ENCODE data around the gene CBR1. TPM values are rescaled to one million over a fixed set of nuclear protein-coding genes. Genes with fewer than 3 reads are reported as not detected.

CBR1 gene
- total and polyA plus RNA-seq, 9 of the 15 experiments (the other 6 are each of a cell fraction or from before 2014, with no cell fraction given), result 2.5 to 33.8 (median 15.1) TPM

DNA sequence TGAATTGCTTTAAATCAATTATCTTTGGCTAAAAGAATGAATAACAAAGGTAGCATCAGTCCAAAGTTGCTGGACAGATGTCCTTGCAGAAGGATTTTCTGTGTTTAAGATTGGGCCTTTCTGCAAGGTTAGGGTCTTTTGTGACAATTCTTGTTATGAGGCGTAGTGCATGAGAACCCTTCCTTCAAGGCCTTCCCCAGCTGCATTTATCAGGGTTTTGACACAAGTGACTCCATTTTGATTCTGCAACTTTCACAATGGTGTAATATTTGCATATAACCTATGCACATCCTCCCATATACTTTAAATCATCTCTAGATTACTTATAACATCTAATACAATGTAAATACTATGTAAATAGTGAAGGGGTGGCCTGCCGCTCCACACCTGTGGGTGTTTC, 8.4 kb upstream of the CBR1 start (continued):
- TF ChIP-seq KAT2B (IDR thresholded peaks at IDR 0.05; ENCODE audit: low read depth, low read length) (no peak), BCOR (IDR thresholded peaks at IDR 0.05) (no peak), SMARCA4 (IDR thresholded peaks at IDR 0.05) (no peak), NUFIP1 (IDR thresholded peaks at IDR 0.05; ENCODE audit: partially characterized antibody) (no peak), SRSF1 (IDR thresholded peaks at IDR 0.05; ENCODE audit: low read depth, low read length) (no peak), ZBTB12 (CRISPR knock-in tag; IDR thresholded peaks at IDR 0.05) (0 out of 2 replicates have a peak, but pooled peaks have one; percentile 24), USF2 (CRISPR knock-in tag; IDR thresholded peaks at IDR 0.05) (no peak), ZNF507 (tag; conservative IDR thresholded peaks at IDR 0.05) (no peak), PHTF2 (CRISPR knock-in tag; IDR thresholded peaks at IDR 0.05) (no peak), PHF20 (IDR thresholded peaks at IDR 0.05; ENCODE audit: partially characterized antibody) (no peak), DDX20 (tag; IDR thresholded peaks at IDR 0.05; ENCODE audit: low read depth) (peak; percentile 73; the same call in 1 of the 2 replicates), ZNF431 (CRISPR knock-in tag; IDR thresholded peaks at IDR 0.05) (no peak), BACH1 (tag; IDR thresholded peaks at IDR 0.05) (no peak), BRCA1 (IDR thresholded peaks at IDR 0.05) (no peak), BRCA1 (CRISPR knock-in tag; IDR thresholded peaks at IDR 0.05) (no peak), ZNF717 (CRISPR knock-in tag; IDR thresholded peaks at IDR 0.05) (no peak), ZNF23 (CRISPR knock-in tag; IDR thresholded peaks at IDR 0.05) (no peak), ZNF311 (CRISPR knock-in tag; IDR thresholded peaks at IDR 0.05) (peak; percentile 88), PYGO2 (tag; IDR thresholded peaks at IDR 0.05) (peak; percentile 69; the same call in 1 of the 2 replicates), SMAD1 (IDR thresholded peaks at IDR 0.05; ENCODE audit: low read depth, low read length, partially characterized antibody) (no peak), SNRNP70 (optimal IDR thresholded peaks at IDR 0.05; ENCODE audit: low read depth, low read length) (no peak), ZNF589 (CRISPR knock-in tag; IDR thresholded peaks at IDR 0.05; ENCODE audit: low read depth) (no peak)
- TF ChIP-seq, protein P1, sequence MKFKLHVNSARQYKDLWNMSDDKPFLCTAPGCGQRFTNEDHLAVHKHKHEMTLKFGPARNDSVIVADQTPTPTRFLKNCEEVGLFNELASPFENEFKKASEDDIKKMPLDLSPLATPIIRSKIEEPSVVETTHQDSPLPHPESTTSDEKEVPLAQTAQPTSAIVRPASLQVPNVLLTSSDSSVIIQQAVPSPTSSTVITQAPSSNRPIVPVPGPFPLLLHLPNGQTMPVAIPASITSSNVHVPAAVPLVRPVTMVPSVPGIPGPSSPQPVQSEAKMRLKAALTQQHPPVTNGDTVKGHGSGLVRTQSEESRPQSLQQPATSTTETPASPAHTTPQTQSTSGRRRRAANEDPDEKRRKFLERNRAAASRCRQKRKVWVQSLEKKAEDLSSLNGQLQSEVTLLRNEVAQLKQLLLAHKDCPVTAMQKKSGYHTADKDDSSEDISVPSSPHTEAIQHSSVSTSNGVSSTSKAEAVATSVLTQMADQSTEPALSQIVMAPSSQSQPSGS (CRISPR knock-in tag; IDR thresholded peaks at IDR 0.05), result no peak
- TF ChIP-seq, protein P2, sequence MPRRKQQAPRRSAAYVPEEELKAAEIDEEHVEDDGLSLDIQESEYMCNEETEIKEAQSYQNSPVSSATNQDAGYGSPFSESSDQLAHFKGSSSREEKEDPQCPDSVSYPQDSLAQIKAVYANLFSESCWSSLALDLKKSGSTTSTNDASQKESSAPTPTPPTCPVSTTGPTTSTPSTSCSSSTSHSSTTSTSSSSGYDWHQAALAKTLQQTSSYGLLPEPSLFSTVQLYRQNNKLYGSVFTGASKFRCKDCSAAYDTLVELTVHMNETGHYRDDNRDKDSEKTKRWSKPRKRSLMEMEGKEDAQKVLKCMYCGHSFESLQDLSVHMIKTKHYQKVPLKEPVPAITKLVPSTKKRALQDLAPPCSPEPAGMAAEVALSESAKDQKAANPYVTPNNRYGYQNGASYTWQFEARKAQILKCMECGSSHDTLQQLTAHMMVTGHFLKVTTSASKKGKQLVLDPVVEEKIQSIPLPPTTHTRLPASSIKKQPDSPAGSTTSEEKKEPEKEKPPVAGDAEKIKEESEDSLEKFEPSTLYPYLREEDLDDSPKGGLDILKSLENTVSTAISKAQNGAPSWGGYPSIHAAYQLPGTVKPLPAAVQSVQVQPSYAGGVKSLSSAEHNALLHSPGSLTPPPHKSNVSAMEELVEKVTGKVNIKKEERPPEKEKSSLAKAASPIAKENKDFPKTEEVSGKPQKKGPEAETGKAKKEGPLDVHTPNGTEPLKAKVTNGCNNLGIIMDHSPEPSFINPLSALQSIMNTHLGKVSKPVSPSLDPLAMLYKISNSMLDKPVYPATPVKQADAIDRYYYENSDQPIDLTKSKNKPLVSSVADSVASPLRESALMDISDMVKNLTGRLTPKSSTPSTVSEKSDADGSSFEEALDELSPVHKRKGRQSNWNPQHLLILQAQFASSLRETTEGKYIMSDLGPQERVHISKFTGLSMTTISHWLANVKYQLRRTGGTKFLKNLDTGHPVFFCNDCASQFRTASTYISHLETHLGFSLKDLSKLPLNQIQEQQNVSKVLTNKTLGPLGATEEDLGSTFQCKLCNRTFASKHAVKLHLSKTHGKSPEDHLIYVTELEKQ (CRISPR knock-in tag; IDR thresholded peaks at IDR 0.05), result 0 out of 2 replicates have a peak, but pooled peaks have one; percentile 28
- TF ChIP-seq, protein P3, sequence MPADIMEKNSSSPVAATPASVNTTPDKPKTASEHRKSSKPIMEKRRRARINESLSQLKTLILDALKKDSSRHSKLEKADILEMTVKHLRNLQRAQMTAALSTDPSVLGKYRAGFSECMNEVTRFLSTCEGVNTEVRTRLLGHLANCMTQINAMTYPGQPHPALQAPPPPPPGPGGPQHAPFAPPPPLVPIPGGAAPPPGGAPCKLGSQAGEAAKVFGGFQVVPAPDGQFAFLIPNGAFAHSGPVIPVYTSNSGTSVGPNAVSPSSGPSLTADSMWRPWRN (IDR thresholded peaks at IDR 0.05; ENCODE audit: low read depth), result no peak

All from K562 (cell line).